ENCODE results near the gene RABGAP1L.

RABGAP1L gene

GRCh38 chr1:175002910-175003517, 843.7 kb downstream of the RABGAP1L start:
- no peak for TF ChIP-seq CTCF (conservative IDR thresholded peaks at IDR 0.05; ENCODE audit: low read depth)
- CTCF ChIA-PET, result interaction anchor here (0.6 kb wide), 1 partner anchor 39 kb away, joined by 9 read pairs; no protein-coding TSS in a partner anchor
- POLR2A ChIA-PET (ENCODE audit: low non-redundant PET), result no interaction called here

GRCh38 chr1:175003521-175003920, 844.2 kb downstream of the RABGAP1L start:
- DNase-seq (ENCODE audit: low spot score), result no peak
- H3K27ac ChIP-seq, result no peak overlapping the region
- TF ChIP-seq CTCF (conservative IDR thresholded peaks at IDR 0.05; ENCODE audit: low read depth), result no peak
- CTCF ChIA-PET, result no interaction called here
- POLR2A ChIA-PET (ENCODE audit: low non-redundant PET), result no interaction called here

More at GRCh38 chr1:175002910-175003517, 843.7 kb downstream of the RABGAP1L start:
- DNase-seq (ENCODE audit: low spot score), result no peak
- H3K27ac ChIP-seq, result no peak overlapping the region

DNA sequence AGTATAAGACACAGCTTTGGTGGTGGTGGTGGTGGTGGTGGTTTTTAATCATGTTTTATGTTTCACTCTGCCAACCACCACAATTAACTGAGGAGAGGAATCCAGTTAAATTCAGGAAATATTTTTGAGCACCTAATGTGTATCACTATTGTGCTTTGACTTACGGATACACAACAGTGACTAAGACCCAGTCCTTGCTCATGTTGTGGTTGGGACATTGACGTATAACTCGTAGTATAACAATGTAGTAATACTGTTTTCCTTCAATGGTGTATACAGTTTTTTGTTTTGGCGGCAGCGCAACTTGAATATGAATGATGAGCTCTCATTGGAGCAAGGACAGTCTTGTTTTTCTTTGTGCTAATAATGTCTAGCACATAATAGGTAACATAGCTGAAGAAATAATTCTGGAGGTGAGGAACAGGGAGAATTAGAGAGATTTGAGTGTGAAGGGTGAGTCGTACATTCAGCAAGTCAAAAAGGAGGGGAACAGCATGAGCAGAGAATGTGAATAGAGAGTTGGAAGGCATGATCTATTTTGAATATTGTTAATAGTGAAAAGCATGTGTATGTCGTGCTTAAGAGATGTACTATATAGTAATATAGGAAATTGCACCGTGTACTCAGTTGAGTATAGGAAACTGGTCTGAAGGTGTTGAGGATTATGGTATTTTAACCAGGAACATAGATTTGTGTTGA, 845.9 kb downstream of the RABGAP1L start:
- ChIA-PET CTCF (interaction anchor here (0.7 kb wide), 1 partner anchor 10 kb away, joined by 3 read pairs; no protein-coding TSS in a partner anchor), POLR2A (ENCODE audit: low non-redundant PET) (no interaction called here)
- DNase-seq (ENCODE audit: low spot score), result no peak
- no peak overlapping the region for H3K27ac ChIP-seq
- TF ChIP-seq CTCF (conservative IDR thresholded peaks at IDR 0.05; ENCODE audit: low read depth), result no peak

DNA sequence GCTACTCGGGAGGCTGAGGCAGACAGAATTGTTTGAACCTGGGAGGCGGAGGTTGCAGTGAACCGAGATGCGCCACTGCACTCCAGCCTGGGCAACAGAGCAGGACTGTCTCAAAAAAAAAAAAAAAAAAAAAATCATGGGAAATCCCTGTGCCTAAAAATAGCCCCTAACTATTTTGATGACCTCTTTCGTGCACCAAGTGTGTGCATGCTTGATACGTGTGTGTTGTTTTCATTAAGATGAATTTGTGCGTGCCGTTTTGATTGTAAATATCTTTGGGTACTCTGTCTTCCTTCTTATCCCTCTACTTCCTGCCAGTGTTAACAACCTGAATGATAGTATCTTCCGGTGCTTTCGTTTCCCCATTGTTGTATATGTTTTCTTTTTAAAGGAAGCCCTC, 850.2 kb downstream of the RABGAP1L start:
- DNase-seq (ENCODE audit: low spot score), result no peak
- TF ChIP-seq CTCF (conservative IDR thresholded peaks at IDR 0.05; ENCODE audit: low read depth), result no peak
- CTCF ChIA-PET, result no interaction called here
- POLR2A ChIA-PET (ENCODE audit: low non-redundant PET), result no interaction called here
- H3K27ac ChIP-seq, result no peak overlapping the region

GRCh38 chr1:175013445-175013844, 854.1 kb downstream of the RABGAP1L start:
- DNase-seq (ENCODE audit: low spot score), result no peak
- POLR2A ChIA-PET (ENCODE audit: low non-redundant PET), result no interaction called here
- TF ChIP-seq CTCF (conservative IDR thresholded peaks at IDR 0.05; ENCODE audit: low read depth), result no peak
- CTCF ChIA-PET, result no interaction called here
- no peak overlapping the region for H3K27ac ChIP-seq

DNA sequence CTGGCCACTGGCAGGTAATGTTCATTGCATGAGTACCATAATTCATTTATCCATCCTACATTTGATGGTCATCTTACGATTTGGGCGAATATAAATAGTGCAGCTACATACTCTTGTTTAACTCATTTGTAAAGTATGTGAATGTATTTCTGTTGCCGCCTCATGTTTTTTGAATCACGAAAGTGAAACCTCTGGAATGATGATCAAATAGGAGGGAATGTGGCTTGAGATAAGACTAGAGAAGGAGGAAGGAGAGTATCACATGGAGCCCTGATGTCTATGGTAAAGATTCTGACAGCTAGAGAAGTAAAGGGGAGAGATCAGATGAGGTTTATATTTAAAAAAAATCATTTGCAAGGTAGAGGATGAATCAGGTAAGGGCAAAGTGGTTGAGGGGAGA, 855.9 kb downstream of the RABGAP1L start:
- TF ChIP-seq CTCF (conservative IDR thresholded peaks at IDR 0.05; ENCODE audit: low read depth), result no peak
- ChIA-PET POLR2A (ENCODE audit: low non-redundant PET) (no interaction called here), CTCF (interaction anchor here (0.6 to 0.7 kb wide), 2 partner anchors 10 to 55 kb away, joined by 3 to 5 read pairs; no protein-coding TSS in a partner anchor)
- no peak for DNase-seq (ENCODE audit: low spot score)
- no peak overlapping the region for H3K27ac ChIP-seq

Data from RWPE1 (cell line).